GM18519 (cell line): ENCODE measurements around the gene GPD2.

ENCODE experiments used
- ATAC-seq: cut with Tn5 transposase; IDR thresholded peaks from one replicate; pipeline ENCODE4 v1.9.1; 2021; ENCODE audit warnings: mild to moderate bottlenecking, moderate library complexity; ENCODE audit not compliant: unreplicated experiment, low FRiP score

GPD2 gene

DNA sequence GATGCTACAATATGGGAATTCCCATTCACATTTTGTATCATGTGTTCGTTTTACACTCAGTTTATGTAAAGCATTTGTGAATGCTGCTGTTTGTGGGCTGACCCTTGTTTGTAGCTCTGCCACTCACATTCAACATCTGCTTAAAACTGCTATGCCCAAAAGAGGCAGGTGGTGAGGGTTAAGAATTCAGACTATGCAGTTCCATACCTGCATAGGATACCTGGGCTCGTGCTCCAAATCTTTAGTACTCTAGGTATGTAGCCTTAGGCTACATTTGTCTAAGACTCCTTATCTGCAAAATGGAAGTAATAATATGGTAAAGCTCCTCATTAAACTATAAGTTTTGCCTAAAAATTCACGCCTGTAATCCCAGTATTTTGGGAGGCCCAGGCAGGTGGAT is 199.5 kb downstream of the GPD2 start:
- ATAC-seq = no peak
